Thoracic aorta (tissue), 2 donors: Measurements from ENCODE around the gene TAF1B. TPM values are rescaled to one million over a fixed set of nuclear protein-coding genes. Genes with fewer than 3 reads are reported as not detected.

Experiments
- ATAC-seq: fragments of 150-250 bp; one replicate; pipeline ENCODE4 v1.8.0; 2017; ENCODE audit warnings: low read depth; ENCODE audit not compliant: insufficient number of reproducible peaks, low FRiP score
- DNase-seq: peaks from one replicate; pipeline ENCODE4 v3.0.0-alpha.2; 2020; ENCODE audit warnings: low spot score
- H3K27ac ChIP-seq, 2 donors: fragments of 200-600 bp; sonication (generic); 1 replicate in 1 of 2; 2 replicates in 1 of 2; pipeline ENCODE4 v1.5.1; 2016; ENCODE audit warnings: mild to moderate bottlenecking in 2 of 2, moderate library complexity in 2 of 2
- H3K27me3 ChIP-seq: fragments of 200-600 bp; sonication (generic); replicated peaks from 2 replicates; pipeline ENCODE4 v1.6.0; 2016; ENCODE audit warnings: mild to moderate bottlenecking; ENCODE audit not compliant: insufficient read depth
- H3K36me3 ChIP-seq: fragments of 200-600 bp; sonication (generic); one replicate; pipeline ENCODE4 v1.5.1; 2016
- H3K4me1 ChIP-seq, 2 donors: fragments of 200-600 bp; sonication (generic); 1 replicate in 1 of 2; 2 replicates in 1 of 2; pipeline versions ENCODE4 v1.5.1 to v1.6.0; 2016; ENCODE audit warnings: low read depth in 2 of 2, mild to moderate bottlenecking in 1 of 2; ENCODE audit not compliant: control insufficient read depth in 1 of 2
- H3K4me3 ChIP-seq: fragments of 200-600 bp; sonication (generic); 2 replicates; pipeline ENCODE4 v1.5.1; 2016; ENCODE audit warnings: mild to moderate bottlenecking
- H3K9me3 ChIP-seq: fragments of 200-600 bp; sonication (generic); 2 replicates; pipeline ENCODE4 v1.5.1; 2016
- CTCF ChIP-seq: fragments of 200-600 bp; sonication (generic); IDR thresholded peaks from one replicate; pipeline ENCODE4 v1.5.1; 2019; ENCODE audit warnings: antibody characterized with exemption
- total RNA-seq, 2 donors: library from RNA; depleted of rRNA; stranded (reverse); fragments of >200 nt; gene quantifications; one replicate each; pipeline versions ENCODE4 v1.1.0 to v1.2.3, GENCODE V29; 2016

TAF1B gene
- total RNA-seq, 2 donors from 2014 or later, result 8.3 to 11.2 TPM

DNA sequence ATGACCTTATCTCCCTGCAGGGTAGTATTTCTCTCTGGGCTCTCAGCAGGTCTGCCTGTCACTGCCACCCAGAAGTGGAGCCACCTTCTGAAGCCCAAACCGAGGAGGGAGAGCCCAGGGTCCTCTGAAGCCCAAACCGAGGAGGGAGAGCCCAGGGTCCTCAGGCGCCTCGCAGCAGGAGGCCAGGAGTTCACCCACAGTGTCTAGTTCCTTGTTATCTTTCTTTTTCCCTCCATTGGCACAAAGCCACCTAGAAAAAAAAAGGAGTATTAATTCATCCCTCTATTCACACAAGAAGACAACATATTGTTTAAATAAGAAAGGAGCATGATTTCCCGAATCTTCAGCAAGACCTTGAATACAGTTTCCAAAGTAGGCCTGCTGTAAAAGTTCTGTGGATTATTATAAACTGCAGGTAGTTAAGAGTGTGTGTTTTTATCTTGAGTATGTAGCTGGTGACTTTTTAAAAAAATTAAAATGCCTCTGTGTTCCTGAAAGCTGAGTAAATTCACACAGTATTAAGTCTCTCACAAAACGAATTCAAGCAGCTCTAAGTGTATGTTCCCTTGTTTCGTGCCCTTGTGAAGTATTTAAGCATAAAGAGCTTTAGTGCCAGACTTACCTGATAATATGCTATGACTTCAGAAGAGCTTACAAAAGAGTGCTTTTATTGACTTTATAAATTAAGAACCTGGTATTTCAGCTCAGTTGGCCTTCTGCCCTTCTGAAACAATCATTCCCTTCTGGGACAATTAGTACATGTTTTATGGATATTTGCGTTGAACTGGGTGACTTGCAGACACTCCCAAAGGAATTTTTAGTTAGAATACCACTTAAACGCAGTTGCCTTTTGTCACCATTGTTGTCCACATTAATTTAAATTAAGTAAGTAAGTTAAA lies 96.6 kb downstream of the TAF1B start:
- Histone ChIP-seq H3K27me3 (no peaks in the 10 kb centered on the region), H3K27ac (no peak overlapping the region), H3K4me3 (no peak overlapping the region), H3K4me1 (no peaks in the 10 kb centered on the region), H3K36me3 (no peaks in the 10 kb centered on the region), H3K9me3 (no peaks in the 10 kb centered on the region)
- no peak for TF ChIP-seq CTCF
- ATAC-seq (no peak), DNase-seq (no peak)

GRCh38 chr2:9941196-9941995 lies 98.1 kb downstream of the TAF1B start:
- Histone ChIP-seq H3K9me3 (no peaks in the 10 kb centered on the region), H3K36me3 (no peaks in the 10 kb centered on the region), H3K27me3 (no peaks in the 10 kb centered on the region), H3K4me3 (no peak overlapping the region), H3K4me1 (no peaks in the 10 kb centered on the region), H3K27ac (no peak overlapping the region)
- ATAC-seq (no peak), DNase-seq (no peak)
- no peak for TF ChIP-seq CTCF

GRCh38 chr2:9941996-9942390 lies 98.7 kb downstream of the TAF1B start:
- ATAC-seq (no peak), DNase-seq (no peak)
- Histone ChIP-seq H3K4me1 (no peaks in the 10 kb centered on the region), H3K4me3 (no peak overlapping the region), H3K9me3 (no peaks in the 10 kb centered on the region), H3K27me3 (no peaks in the 10 kb centered on the region), H3K27ac (no peak overlapping the region), H3K36me3 (no peaks in the 10 kb centered on the region)
- no peak for TF ChIP-seq CTCF

GRCh38 chr2:9944330-9944758 lies 101.1 kb downstream of the TAF1B start:
- Histone ChIP-seq H3K27me3 (no peaks in the 10 kb centered on the region), H3K4me1 (no peaks in the 10 kb centered on the region), H3K9me3 (no peaks in the 10 kb centered on the region), H3K4me3 (no peak overlapping the region), H3K27ac (no peak overlapping the region), H3K36me3 (no peaks in the 10 kb centered on the region)
- TF ChIP-seq CTCF, result no peak
- DNase-seq (no peak), ATAC-seq (no peak)

GRCh38 chr2:9945596-9945995 lies 102.3 kb downstream of the TAF1B start:
- ATAC-seq (no peak), DNase-seq (no peak)
- Histone ChIP-seq H3K4me1 (no peaks in the 10 kb centered on the region), H3K4me3 (no peak overlapping the region), H3K27me3 (peaks cover 4% of the 10 kb centered on the region), H3K27ac (no peak overlapping the region), H3K9me3 (no peaks in the 10 kb centered on the region), H3K36me3 (no peaks in the 10 kb centered on the region)
- no peak for TF ChIP-seq CTCF
